A549 (cell line): Measurements from ENCODE around the gene FBLN1. TPM values are rescaled to one million over a fixed set of nuclear protein-coding genes. Genes with fewer than 3 reads are reported as not detected.

Experiments
- ATAC-seq, 2 experiments: fragments of 200-7000 bp in 1 of 2; fragments of >200 bp in 1 of 2; cut with Nextera tagmentation in 1 of 2; cut with Tn5 transposase in 1 of 2; 3 replicates each; pipeline versions ENCODE4 v1.8.0 to v1.9.1; 2018 to 2020; ENCODE audit warnings: mild to moderate bottlenecking in 1 of 2, moderate library complexity in 1 of 2
- CTCF ChIA-PET: fragments of 300-600 bp; sonication (Branson Sonifier 250); formaldehyde crosslinking; extraction: SDS; loops from one replicate; lab custom pipeline; 2021; ENCODE audit warnings: antibody characterized with exemption, inconsistent platforms; lab: Yijun Ruan, JAX
- POLR2A ChIA-PET: fragments of 350-600 bp; formaldehyde crosslinking; extraction: SDS; loops from one replicate; lab custom pipeline; 2021; ENCODE audit warnings: antibody characterized with exemption, inconsistent platforms; lab: Yijun Ruan, JAX
- DNase-seq, 2 experiments: peaks; one replicate each; pipeline versions ENCODE4 v3.0.0 to v3.0.0-alpha.2; 2011 to 2016; ENCODE audit warnings: low read depth in 1 of 2, low spot score in 1 of 2
- FAIRE-seq: peaks from 2 replicates; lab custom pipeline; 2011; peaks lifted over from hg19 to GRCh38; lab: Jason Lieb, UNC
- H3K27ac ChIP-seq, 2 experiments: fragments of >200 bp; sonication (Bioruptor Twin); formaldehyde crosslinking; 3 replicates each; pipeline ENCODE4 v1.5.1; 2016 to 2017
- H3K4me1 ChIP-seq: fragments of >200 bp; sonication (Bioruptor Twin); formaldehyde crosslinking; 3 replicates; pipeline ENCODE4 v1.6.1; 2016
- H3K4me2 ChIP-seq: fragments of >200 bp; sonication (Bioruptor Twin); formaldehyde crosslinking; 3 replicates; pipeline ENCODE4 v1.6.1; 2016
- H3K4me3 ChIP-seq: fragments of >200 bp; sonication (Bioruptor Twin); formaldehyde crosslinking; 3 replicates; pipeline ENCODE4 v1.5.1; 2016
- H3K9me3 ChIP-seq: fragments of >200 bp; sonication (Bioruptor Twin); formaldehyde crosslinking; 3 replicates; pipeline ENCODE4 v1.6.1; 2016
- ATOH8 ChIP-seq: fragments of 250-450 bp; sonication (Bioruptor Pico); IDR thresholded peaks from 2 replicates; pipeline ENCODE4 v1.5.0; 2020; ENCODE audit warnings: low read depth, mild to moderate bottlenecking, moderate library complexity
- BCL3 ChIP-seq: fragments of >200 bp; sonication (Bioruptor Twin); formaldehyde crosslinking; IDR thresholded peaks from 3 replicates; pipeline ENCODE4 v1.6.1; 2016
- CEBPB ChIP-seq, 2 experiments: fragments of >200 bp in 1 of 2; sonication (Bioruptor Twin) in 1 of 2; formaldehyde crosslinking in 1 of 2; IDR thresholded peaks; 2 replicates each; pipeline ENCODE4 v1.6.1; 2012 to 2016
- CHD2 ChIP-seq: fragments of 150-350 bp; IDR thresholded peaks from 2 replicates; pipeline ENCODE4 v1.6.1; 2014; ENCODE audit warnings: low read length; ENCODE audit not compliant: partially characterized antibody
- CHD4 ChIP-seq: fragments of 200-600 bp; sonication (generic); IDR thresholded peaks from 2 replicates; pipeline ENCODE4 v1.6.1; 2016; ENCODE audit warnings: antibody characterized with exemption, mild to moderate bottlenecking, borderline replicate concordance
- EHF ChIP-seq: fragments of 250-450 bp; sonication (Bioruptor Pico); IDR thresholded peaks from 2 replicates; pipeline ENCODE4 v1.5.0; 2020; ENCODE audit warnings: mild to moderate bottlenecking
- EHMT2 ChIP-seq: fragments of 200-600 bp; sonication (generic); IDR thresholded peaks from 2 replicates; pipeline ENCODE4 v1.6.1; 2016; ENCODE audit warnings: antibody characterized with exemption, low read depth, mild to moderate bottlenecking, moderate library complexity
- EP300 ChIP-seq, 2 experiments: fragments of >200 bp; sonication (Bioruptor Twin); formaldehyde crosslinking; IDR thresholded peaks; 2 replicates in 1 of 2; 3 replicates in 1 of 2; pipeline ENCODE4 v1.6.1; 2016 to 2017
- FOSB ChIP-seq: fragments of 250-450 bp; sonication (Bioruptor Pico); IDR thresholded peaks from 2 replicates; pipeline ENCODE4 v1.5.0; 2020; ENCODE audit warnings: mild to moderate bottlenecking, moderate library complexity
- FOSL2 ChIP-seq, 2 experiments: fragments of 450-650 bp in 1 of 2; fragments of >200 bp in 1 of 2; sonication (Bioruptor Twin) in 1 of 2; formaldehyde crosslinking; IDR thresholded peaks; 2 replicates each; pipeline versions ENCODE4 v1.5.0 to v1.6.1; 2016 to 2020; ENCODE audit warnings: mild to moderate bottlenecking in 1 of 2, moderate library complexity in 1 of 2
- GATA3 ChIP-seq: IDR thresholded peaks from 2 replicates; pipeline ENCODE4 v1.6.1; 2012; ENCODE audit warnings: borderline replicate concordance
- HEYL ChIP-seq: fragments of 250-450 bp; sonication (Bioruptor Pico); IDR thresholded peaks from 2 replicates; pipeline ENCODE4 v1.8.0; 2021; ENCODE audit warnings: mild to moderate bottlenecking, moderate library complexity
- HMGXB4 ChIP-seq: fragments of 250-450 bp; sonication (Bioruptor Pico); IDR thresholded peaks from 2 replicates; pipeline ENCODE4 v1.5.0; 2021; ENCODE audit warnings: mild to moderate bottlenecking, moderate library complexity, borderline replicate concordance
- HOXB13 ChIP-seq: fragments of 250-450 bp; sonication (Bioruptor Pico); IDR thresholded peaks from 2 replicates; pipeline ENCODE4 v1.5.0; 2020; ENCODE audit warnings: low read depth, mild to moderate bottlenecking, moderate library complexity
- JUNB ChIP-seq: fragments of >200 bp; sonication (Bioruptor Twin); formaldehyde crosslinking; IDR thresholded peaks from 2 replicates; pipeline ENCODE4 v1.6.1; 2016
- MAFK ChIP-seq: fragments of 450-650 bp; IDR thresholded peaks from 2 replicates; pipeline ENCODE4 v1.6.1; 2014; ENCODE audit not compliant: partially characterized antibody
- MAZ ChIP-seq: fragments of 150-350 bp; IDR thresholded peaks from 2 replicates; pipeline ENCODE4 v1.6.1; 2014; ENCODE audit warnings: antibody characterized with exemption, low read depth, low read length, borderline replicate concordance
- NPAS2 ChIP-seq: fragments of 250-450 bp; sonication (Bioruptor Pico); IDR thresholded peaks from 2 replicates; pipeline ENCODE4 v1.8.0; 2022; ENCODE audit warnings: mild to moderate bottlenecking, moderate library complexity, borderline replicate concordance
- NR3C1 ChIP-seq: fragments of >200 bp; sonication (Bioruptor Twin); formaldehyde crosslinking; IDR thresholded peaks from 3 replicates; pipeline ENCODE4 v1.6.1; 2017
- PHF8 ChIP-seq: fragments of 200-600 bp; sonication (generic); IDR thresholded peaks from 2 replicates; pipeline ENCODE4 v1.6.1; 2016; ENCODE audit warnings: low read depth, mild to moderate bottlenecking, antibody characterized with exemption, moderate library complexity, borderline replicate concordance
- POLR2AphosphoS2 ChIP-seq: conservative IDR thresholded peaks from 2 replicates; pipeline ENCODE4 v1.6.1; 2012; ENCODE audit warnings: low read length, improper control_type of control experiment, inconsistent platforms
- RARB ChIP-seq: fragments of 250-450 bp; sonication (Bioruptor Pico); IDR thresholded peaks from 2 replicates; pipeline ENCODE4 v1.8.0; 2021; ENCODE audit warnings: mild to moderate bottlenecking, moderate library complexity
- SMC3 ChIP-seq: fragments of >200 bp; sonication (Bioruptor Twin); formaldehyde crosslinking; IDR thresholded peaks from 3 replicates; pipeline ENCODE4 v1.6.1; 2018; ENCODE audit warnings: inconsistent platforms
- USF2 ChIP-seq: fragments of 450-650 bp; IDR thresholded peaks from 2 replicates; pipeline ENCODE4 v1.6.1; 2014; ENCODE audit warnings: antibody characterized with exemption
- WGBS: methylation state at CpG from one replicate; pipeline ENCODE4 v1.1.6; 2017; ENCODE audit errors: missing lambda C conversion rate; 5-methylcytosine and 5-hydroxymethylcytosine counted together
- polyA plus RNA-seq, 4 experiments: library from polyadenylated mRNA; depleted of rRNA in 3 of 4; stranded (reverse); fragments of >200 nt; fragmentation: RNase III in 1 of 4; extraction: RNeasy Plus Mini Kit Qiagen cat#74134 plus additional on column Dnase treatment in 1 of 4; gene quantifications; 2 replicates in 3 of 4; 3 replicates in 1 of 4; pipeline ENCODE4 v1.2.3, GENCODE V29; 2011 to 2017

FBLN1 gene
- polyA plus RNA-seq, 2 of the 4 experiments (the other 2 are of a cell fraction), result 18.2 to 32.7 TPM

- no peak for ATAC-seq
- Histone ChIP-seq H3K4me1 (0 out of 3 replicates have a peak, but pooled peaks cover 3% of the 10 kb centered on the region), H3K27ac (no peak overlapping the region), H3K4me2 (no peak overlapping the region), H3K9me3 (no peaks in the 10 kb centered on the region)
- no peak for DNase-seq
- 68% methylated on average over 4 of the region's 4 CpGs for WGBS
- FAIRE-seq, result no peak
- TF ChIP-seq CHD4 (no peak), BCL3 (no peak), RARB (CRISPR knock-in tag) (no peak), HMGXB4 (no peak), HEYL (CRISPR knock-in tag) (no peak), HOXB13 (CRISPR knock-in tag) (no peak), FOSB (CRISPR knock-in tag) (no peak), CEBPB (IDR thresholded peaks at IDR 0.05) (no peak), EHMT2 (no peak), MAFK (no peak), MAZ (no peak)
- TF ChIP-seq, all 56 proteins: peak for 0
- no peak overlapping the region for H3K4me3 ChIP-seq
- CTCF ChIA-PET, result interaction anchor here (2.2 kb wide), 1 partner anchor 13 kb away, joined by 7 read pairs; no protein-coding TSS in a partner anchor
- POLR2A ChIA-PET, result no interaction called here
Observed at GRCh38 chr22:45454275-45454674, 48.4 kb upstream of the FBLN1 start.

- no peak overlapping the region for H3K4me2 ChIP-seq
- ChIA-PET CTCF (no interaction called here), POLR2A (no interaction called here)
- 0 out of 3 replicates have a peak, but pooled peaks cover 3% of the 10 kb centered on the region for H3K4me1 ChIP-seq
- no peak for FAIRE-seq
- no peak overlapping the region for H3K4me3 ChIP-seq
- no peak for DNase-seq
- H3K27ac ChIP-seq, result no peak overlapping the region
- no peak for TF ChIP-seq NPAS2 (CRISPR knock-in tag)
- no peak for TF ChIP-seq POLR2AphosphoS2
- TF ChIP-seq ATOH8 (CRISPR knock-in tag), result no peak
- TF ChIP-seq MAFK, result no peak
- TF ChIP-seq JUNB, result no peak
- TF ChIP-seq EP300 (IDR thresholded peaks at IDR 0.05), result no peak
- no peak for TF ChIP-seq FOSL2 (IDR thresholded peaks at IDR 0.05)
- no peak for TF ChIP-seq FOSL2 (CRISPR knock-in tag; IDR thresholded peaks at IDR 0.05)
- TF ChIP-seq FOSB (CRISPR knock-in tag), result no peak
- TF ChIP-seq EHF (CRISPR knock-in tag), result no peak
- no peak for TF ChIP-seq CHD2
- TF ChIP-seq NR3C1, result no peak
- no peak for TF ChIP-seq GATA3
- no peak for TF ChIP-seq USF2
- no peak for TF ChIP-seq CHD4
- no peak for TF ChIP-seq SMC3
- no peak for TF ChIP-seq PHF8
- 86% methylated on average over 12 of the region's 14 CpGs for WGBS
- no peaks in the 10 kb centered on the region for H3K9me3 ChIP-seq
- ATAC-seq, result no peak
Observed at GRCh38 chr22:45455212-45455611, 47.5 kb upstream of the FBLN1 start.
